Neutrophil (primary cell): Measurements from ENCODE around the gene CACNA1S.

ENCODE experiments used
- H3K27ac ChIP-seq: fragments of 200-600 bp; sonication (generic); 2 replicates; pipeline ENCODE4 v1.5.1; 2016; ENCODE audit warnings: mild to moderate bottlenecking, moderate library complexity
- H3K27me3 ChIP-seq: fragments of 200-600 bp; sonication (generic); 2 replicates; pipeline ENCODE4 v1.6.0; 2016; ENCODE audit warnings: mild to moderate bottlenecking
- H3K36me3 ChIP-seq: fragments of 200-600 bp; sonication (generic); 2 replicates; pipeline ENCODE4 v1.5.1; 2017
- H3K4me1 ChIP-seq, 2 experiments: fragments of 200-600 bp in 1 of 2; sonication (generic) in 1 of 2; 1 replicate in 1 of 2; 2 replicates in 1 of 2; pipeline versions ENCODE4 v1.5.1 to v1.6.1; 2013 to 2016; ENCODE audit warnings: low read depth in 1 of 2, low read length in 1 of 2, mild to moderate bottlenecking in 1 of 2, moderate library complexity in 1 of 2; ENCODE audit not compliant: control insufficient read depth in 1 of 2, insufficient read depth in 1 of 2
- H3K4me3 ChIP-seq, 2 experiments: fragments of 200-600 bp in 1 of 2; sonication (generic) in 1 of 2; 1 replicate in 1 of 2; 2 replicates in 1 of 2; pipeline ENCODE4 v1.5.1; 2013 to 2016; ENCODE audit warnings: low read depth in 1 of 2, low read length in 1 of 2, mild to moderate bottlenecking in 1 of 2, moderate library complexity in 1 of 2
- H3K9me3 ChIP-seq: fragments of 200-600 bp; sonication (generic); 2 replicates; pipeline ENCODE4 v1.5.1; 2016
- CTCF ChIP-seq: fragments of 200-600 bp; sonication (generic); IDR thresholded peaks from 2 replicates; pipeline ENCODE4 v1.5.1; 2016; ENCODE audit warnings: antibody characterized with exemption

CACNA1S gene

GRCh38 chr1:201036188-201036842 is 75.9 kb downstream of the CACNA1S start:
- no peak for TF ChIP-seq CTCF
- Histone ChIP-seq H3K27ac (no peak overlapping the region), H3K27me3 (no peaks in the 10 kb centered on the region), H3K9me3 (no peaks in the 10 kb centered on the region), H3K4me3 (no peak overlapping the region), H3K36me3 (no peaks in the 10 kb centered on the region), H3K4me1 (no peaks in the 10 kb centered on the region)

- H3K36me3 ChIP-seq: no peaks in the 10 kb centered on the region
- no peaks in the 10 kb centered on the region for H3K4me1 ChIP-seq
- no peaks in the 10 kb centered on the region for H3K9me3 ChIP-seq
- H3K27ac ChIP-seq: no peak overlapping the region
- no peaks in the 10 kb centered on the region for H3K27me3 ChIP-seq
- no peak overlapping the region for H3K4me3 ChIP-seq
- no peak for TF ChIP-seq CTCF
Measured at GRCh38 chr1:201034671-201035070, 77.6 kb downstream of the CACNA1S start.

- Histone ChIP-seq H3K9me3 (no peaks in the 10 kb centered on the region), H3K4me3 (no peak overlapping the region), H3K36me3 (no peaks in the 10 kb centered on the region), H3K27me3 (no peaks in the 10 kb centered on the region), H3K27ac (no peak overlapping the region), H3K4me1 (peaks cover 17 to 18% of the 10 kb centered on the region in 2 experiments)
- TF ChIP-seq CTCF: no peak
Measured at GRCh38 chr1:201032408-201032807, 79.8 kb downstream of the CACNA1S start.

GRCh38 chr1:201028461-201028889 is 83.8 kb downstream of the CACNA1S start:
- Histone ChIP-seq H3K4me1 (peaks cover 54 to 57% of the 10 kb centered on the region in 2 experiments), H3K4me3 (no peak overlapping the region), H3K36me3 (no peaks in the 10 kb centered on the region), H3K27me3 (no peaks in the 10 kb centered on the region), H3K27ac (peak overlapping the region; percentile 76), H3K9me3 (no peaks in the 10 kb centered on the region)
- TF ChIP-seq CTCF: no peak

GRCh38 chr1:201026836-201027235 is 85.4 kb downstream of the CACNA1S start:
- Histone ChIP-seq H3K27ac (peak overlapping the region; percentile 76), H3K4me3 (peak overlapping the region; percentile 1 to 45), H3K36me3 (no peaks in the 10 kb centered on the region), H3K4me1 (peaks cover 65 to 67% of the 10 kb centered on the region in 2 experiments), H3K9me3 (no peaks in the 10 kb centered on the region), H3K27me3 (no peaks in the 10 kb centered on the region)
- no peak for TF ChIP-seq CTCF
